Small intestine (tissue), 16 donors: ENCODE results near the gene PROS1. TPM values are rescaled to one million over a fixed set of nuclear protein-coding genes. Genes with fewer than 3 reads are reported as not detected.
A peak's percentile ranks its signal among the peaks of the same experiment; 100 is the strongest.

Experiments used
- DNase-seq, 2 donors: peaks; one replicate each; pipeline versions ENCODE4 v3.0.0 to v3.0.0-alpha.2; 2013
- FAIRE-seq: peaks from 2 replicates; lab custom pipeline; 2012; peaks lifted over from hg19 to GRCh38; lab: Jason Lieb, UNC
- H3K27ac ChIP-seq, 3 donors: one replicate each; pipeline ENCODE4 v1.5.1; 2013; ENCODE audit warnings: low read length in 2 of 3, mild to moderate bottlenecking in 2 of 3, control low read depth in 1 of 3, inconsistent platforms in 1 of 3, low read depth in 1 of 3, moderate library complexity in 1 of 3
- H3K27me3 ChIP-seq, 3 donors: one replicate each; pipeline ENCODE4 v1.6.1; 2013; ENCODE audit warnings: low read length in 3 of 3, inconsistent platforms in 1 of 3; ENCODE audit not compliant: control insufficient read depth in 3 of 3, insufficient read depth in 3 of 3
- H3K36me3 ChIP-seq, 3 donors: one replicate each; pipeline ENCODE4 v1.6.1; 2013; ENCODE audit warnings: low read length in 3 of 3, inconsistent platforms in 1 of 3, low read depth in 1 of 3, mild to moderate bottlenecking in 1 of 3, moderate library complexity in 1 of 3; ENCODE audit not compliant: control insufficient read depth in 3 of 3, insufficient read depth in 2 of 3
- H3K4me1 ChIP-seq, 3 donors: one replicate each; pipeline ENCODE4 v1.6.1; 2013; ENCODE audit warnings: low read length in 2 of 3, inconsistent platforms in 1 of 3, low read depth in 1 of 3, mild to moderate bottlenecking in 1 of 3, moderate library complexity in 1 of 3; ENCODE audit not compliant: control insufficient read depth in 3 of 3, insufficient read depth in 2 of 3
- H3K4me3 ChIP-seq, 3 donors: one replicate each; pipeline ENCODE4 v1.5.1; 2013; ENCODE audit warnings: low read length in 3 of 3, control low read depth in 1 of 3, inconsistent platforms in 1 of 3, low read depth in 1 of 3, mild to moderate bottlenecking in 1 of 3, moderate library complexity in 1 of 3
- H3K9me3 ChIP-seq, 2 donors: one replicate each; pipeline ENCODE4 v1.6.1; 2013; ENCODE audit warnings: low read depth in 1 of 2, low read length in 1 of 2; ENCODE audit not compliant: control insufficient read depth in 2 of 2, insufficient read depth in 1 of 2
- WGBS, 3 donors: extraction: QIAGEN DNeasy Blood & Tissue Kit; methylation state at CpG; one replicate each; pipeline ENCODE4 v1.1.7; 2013; 5-methylcytosine and 5-hydroxymethylcytosine counted together
- long read RNA-seq, 10 donors: transcript quantifications; one replicate each; lab custom pipeline, GENCODE V29; 2026
- polyA plus RNA-seq, 4 donors: library from polyadenylated mRNA; stranded (reverse) in 3 of 4; unstranded in 1 of 4; fragments of 200-250 nt in 3 of 4; fragments of 120-200 nt in 1 of 4; gene quantifications; one replicate each; pipeline versions ENCODE4 v1.2.1 to v1.2.3, GENCODE V29; 2013
- donor health status: healthy with polysubstance abuse.
- donor health status: control.
- donor health status: control.
- donor health status: Bipolar disorder and iron deficiency.
- donor health status: healthy.

The PROS1 gene
- 10 to 100 TPM in 2 of 4 donors, 1 to 10 TPM in 2; 1.1 to 68.0 (median 14.1) TPM for polyA plus RNA-seq
- long read RNA-seq, donor 1 = 0 reads
- long read RNA-seq, donor 2, partial matches to known transcripts = 0 of 3 reads
- long read RNA-seq, donor 2, other reads (novel, unspliced or antisense) = 0 of 3 reads
- long read RNA-seq, donor 3, partial matches to known transcripts = 0 of 1 reads
- long read RNA-seq, donor 3, other reads (novel, unspliced or antisense) = 0 of 1 reads
- long read RNA-seq, donor 4, partial matches to known transcripts = 0 of 1 reads
- long read RNA-seq, donor 4, other reads (novel, unspliced or antisense) = 0 of 1 reads
- long read RNA-seq, donor 5 = 0 reads
- long read RNA-seq, donor 6, transcript PROS1-202 (15 exons, 3,583 nt) = major isoform, 6 of 6 reads
- long read RNA-seq, donor 6, partial matches to known transcripts = 0 of 6 reads
- long read RNA-seq, donor 6, other reads (novel, unspliced or antisense) = 0 of 6 reads
- long read RNA-seq, donor 7 = 0 reads
- long read RNA-seq, donor 8, partial matches to known transcripts = 0 of 1 reads
- long read RNA-seq, donor 8, other reads (novel, unspliced or antisense) = 0 of 1 reads
- long read RNA-seq, donor 9 = 0 reads
- long read RNA-seq, donor 10, transcript PROS1-202 (15 exons, 3,583 nt) = major isoform, 7 of 22 reads
- long read RNA-seq, donor 10, partial matches to known transcripts = 10 of 22 reads
- long read RNA-seq, donor 10, other reads (novel, unspliced or antisense) = 5 of 22 reads

DNA sequence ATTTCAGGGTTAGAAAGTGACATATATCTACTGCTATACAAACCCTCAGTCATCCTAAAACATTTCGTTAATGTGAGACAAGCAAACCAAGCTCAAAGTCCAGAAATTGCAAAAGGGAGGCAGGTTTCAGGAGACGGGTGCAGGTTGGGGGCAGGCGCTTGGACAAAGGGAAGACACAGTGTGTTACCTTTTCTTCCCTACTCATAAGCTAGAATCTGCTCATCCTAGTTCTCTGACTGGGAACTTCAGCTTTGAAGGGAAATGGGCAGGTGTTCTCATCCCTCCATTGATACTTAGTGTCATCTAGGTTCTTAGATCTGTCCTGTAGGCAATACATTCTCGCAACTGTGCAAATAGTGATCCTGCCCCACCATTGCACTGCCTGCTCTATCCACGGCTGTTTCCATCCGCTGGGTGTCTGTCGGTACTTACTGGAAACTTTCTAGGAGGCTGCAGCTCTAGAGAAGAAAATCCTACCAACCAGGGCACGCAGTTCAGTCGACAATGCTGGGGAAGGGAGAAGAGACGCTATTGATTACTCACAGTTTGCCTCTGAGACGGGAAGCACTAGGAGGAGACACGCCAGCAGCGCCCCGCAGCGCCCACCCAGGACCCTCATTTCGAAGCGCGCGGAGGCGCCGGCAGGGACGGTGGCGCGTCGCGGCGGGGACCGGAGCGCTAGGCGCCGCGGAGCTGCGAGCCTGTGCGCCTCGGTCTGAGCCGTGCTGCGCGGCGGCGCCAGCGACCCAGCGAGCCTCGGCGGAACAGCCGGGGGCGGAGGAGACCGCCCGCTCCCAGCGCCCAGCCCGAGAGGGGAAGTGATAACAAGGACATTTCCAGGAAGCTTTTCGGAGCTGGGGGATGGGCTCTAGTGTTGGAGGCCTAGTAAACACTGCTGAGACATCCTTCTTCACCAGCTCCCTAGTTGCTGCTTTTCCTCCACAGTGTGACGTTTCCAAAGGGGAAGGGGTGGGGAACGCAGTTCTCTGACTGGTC, at the start of gene PROS1:
TSS of gene PROS1 (minus strand) at position 766 of the 996 bp plus-strand sequence. CDS start at position 619, 147 bp downstream.
- H3K9me3 ChIP-seq = no peaks in the 10 kb centered on the region
- peak within 1 kb of the TSS; percentile 14 to 63 (median 46) for H3K4me3 ChIP-seq

DNA sequence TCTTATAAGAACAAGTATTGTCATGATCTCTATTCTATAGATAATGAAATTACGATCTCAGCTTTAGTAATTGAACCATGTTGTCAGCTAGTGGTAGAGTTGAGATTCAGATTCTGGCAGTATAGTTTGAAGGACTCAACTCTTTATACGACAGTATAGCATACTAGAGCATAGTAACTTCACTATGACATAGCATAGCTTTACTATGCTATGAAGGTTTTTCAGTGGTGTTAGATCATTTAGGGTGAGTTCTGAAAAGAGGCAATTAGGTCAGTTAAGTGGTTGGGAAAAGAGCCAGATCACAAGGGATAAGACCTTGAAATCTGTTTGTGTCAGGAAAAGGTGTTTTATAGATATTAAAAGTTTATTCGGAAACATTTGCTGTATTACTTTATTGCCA, 46.6 kb upstream of the PROS1 start:
- FAIRE-seq (no peak), DNase-seq (no peak)
- 53 to 78% (median 68%) methylated on average over 3 of the region's 3 CpGs for WGBS, 3 donors
- no peaks in the 10 kb centered on the region for H3K9me3 ChIP-seq
- no peaks in the 10 kb centered on the region for H3K27me3 ChIP-seq
- no peak overlapping the region for H3K27ac ChIP-seq
- no peak overlapping the region for H3K4me3 ChIP-seq
- no peaks in the 10 kb centered on the region for H3K36me3 ChIP-seq
- H3K4me1 ChIP-seq = no peaks in the 10 kb centered on the region

More for the DNA sequence above, at the start of gene PROS1:
- H3K36me3 ChIP-seq = no peaks in the 10 kb centered on the region
- 1% methylated on average over 50 to 53 of the region's 53 CpGs for WGBS, 3 donors
- peaks cover 0 to 7% (median 0%) of the 10 kb centered on the region in 3 donors for H3K4me1 ChIP-seq
- peak within 1 kb of the TSS; percentile 66 to 96 (median 78) for H3K27ac ChIP-seq
- DNase-seq = peak; percentile 66 to 93
- H3K27me3 ChIP-seq = peaks cover 0 to 3% (median 0%) of the 10 kb centered on the region in 3 donors
- FAIRE-seq = no peak

DNA sequence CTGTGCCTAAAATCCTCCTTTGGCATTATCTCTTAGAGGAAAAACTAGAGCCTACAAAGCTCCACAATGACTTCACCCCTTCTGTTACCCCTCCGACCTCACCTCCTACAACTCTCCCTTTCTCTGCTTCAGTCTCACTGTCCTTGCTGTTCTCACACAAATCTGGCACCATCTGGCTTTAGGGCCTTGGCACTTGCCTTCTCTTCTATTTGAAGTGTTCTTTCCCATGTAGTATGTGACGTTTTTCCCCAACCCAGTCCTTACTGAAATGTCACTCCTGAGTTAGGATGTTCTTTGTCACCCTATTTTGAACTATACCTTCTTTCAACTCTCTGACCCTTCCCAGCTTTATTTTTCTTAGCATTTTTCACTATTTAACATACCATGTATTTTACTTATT, 46.0 kb upstream of the PROS1 start:
- H3K4me3 ChIP-seq = no peak overlapping the region
- FAIRE-seq (no peak), DNase-seq (no peak)
- H3K9me3 ChIP-seq = no peaks in the 10 kb centered on the region
- no peaks in the 10 kb centered on the region for H3K27me3 ChIP-seq
- H3K4me1 ChIP-seq = no peaks in the 10 kb centered on the region
- no peaks in the 10 kb centered on the region for H3K36me3 ChIP-seq
- 85 to 88% (median 87%) methylated on average over 2 of the region's 2 CpGs for WGBS, 3 donors
- no peak overlapping the region for H3K27ac ChIP-seq

DNA sequence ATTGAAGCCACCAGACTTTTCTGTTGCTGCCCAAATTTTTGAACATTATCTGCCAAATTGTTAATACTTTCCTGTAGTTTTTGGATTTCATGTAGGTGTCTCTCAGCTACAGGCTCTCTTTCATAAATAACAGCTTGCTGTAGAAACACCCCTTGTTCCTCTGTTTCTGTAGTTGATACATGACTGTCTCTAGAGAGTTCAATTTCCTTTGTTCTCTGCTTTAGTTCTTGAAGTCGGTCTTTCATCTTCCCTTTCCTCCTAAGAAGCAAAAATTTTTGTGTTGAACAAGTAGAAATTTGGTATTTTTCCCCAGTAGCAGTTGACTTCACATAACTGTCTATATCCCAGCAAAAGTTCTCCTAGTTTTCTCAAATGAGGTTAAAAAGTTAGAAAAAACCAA, 41.3 kb upstream of the PROS1 start:
- Histone ChIP-seq H3K27me3 (no peaks in the 10 kb centered on the region), H3K36me3 (peaks cover 0 to 2% (median 0%) of the 10 kb centered on the region in 3 donors), H3K4me1 (no peaks in the 10 kb centered on the region), H3K9me3 (no peaks in the 10 kb centered on the region), H3K27ac (no peak overlapping the region), H3K4me3 (no peak overlapping the region)
- FAIRE-seq (no peak), DNase-seq (no peak)
- 82 to 92% (median 91%) methylated on average over 1 of the region's 1 CpG for WGBS, 3 donors

DNA sequence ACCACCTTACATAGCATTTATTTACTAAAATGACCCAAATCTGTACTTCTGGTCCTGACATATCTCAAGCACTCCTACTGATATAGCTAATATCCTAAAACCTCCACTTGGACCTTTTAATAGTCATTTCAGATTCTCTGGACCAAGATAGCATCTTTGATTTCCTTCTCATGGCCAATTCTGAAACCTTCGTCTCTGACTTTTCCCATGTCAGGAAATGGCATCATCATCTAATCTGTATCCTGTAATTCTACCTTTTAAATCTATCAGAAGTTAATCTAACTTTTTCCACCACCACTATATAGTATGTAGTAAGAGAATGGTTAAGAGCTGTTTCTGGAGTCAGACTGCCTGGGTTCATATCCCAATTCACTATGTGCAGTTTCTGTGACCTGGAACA, 38.5 kb upstream of the PROS1 start:
- Histone ChIP-seq H3K27me3 (no peaks in the 10 kb centered on the region), H3K27ac (no peak overlapping the region), H3K9me3 (no peaks in the 10 kb centered on the region), H3K4me3 (no peak overlapping the region), H3K4me1 (no peaks in the 10 kb centered on the region), H3K36me3 (peaks cover 0 to 2% (median 0%) of the 10 kb centered on the region in 3 donors)
- FAIRE-seq (no peak), DNase-seq (no peak)
- 74 to 92% (median 82%) methylated on average over 1 of the region's 1 CpG for WGBS, 3 donors

DNA sequence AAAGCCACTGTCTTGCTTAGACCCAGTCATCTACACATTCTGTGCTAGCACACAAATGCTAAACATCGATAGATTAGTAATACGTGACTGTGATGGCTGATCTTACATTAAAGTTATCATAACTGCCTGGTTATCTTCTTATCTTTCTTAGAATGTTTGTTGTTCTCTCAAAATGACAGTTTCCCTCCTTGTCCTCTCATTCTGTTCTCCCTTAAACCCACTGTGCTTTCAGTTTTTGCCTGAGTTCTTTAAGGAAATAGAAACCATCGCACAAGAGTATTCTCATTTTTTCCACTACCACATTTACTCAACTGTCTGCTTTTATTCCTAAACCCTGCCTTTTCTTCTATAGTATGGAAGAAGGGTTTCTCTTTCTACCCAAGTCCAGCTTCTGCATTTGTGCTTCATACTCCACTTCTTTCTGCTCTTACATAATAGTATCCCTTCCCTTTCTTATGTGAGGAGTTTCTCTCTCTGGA, 37.6 kb upstream of the PROS1 start:
- Histone ChIP-seq H3K4me3 (no peak overlapping the region), H3K4me1 (no peaks in the 10 kb centered on the region), H3K27ac (peak overlapping the region in 1 of 3 donors; percentile 11), H3K27me3 (no peaks in the 10 kb centered on the region), H3K9me3 (no peaks in the 10 kb centered on the region), H3K36me3 (peaks cover 0 to 2% (median 0%) of the 10 kb centered on the region in 3 donors)
- 33 to 55% (median 36%) methylated on average over 3 of the region's 3 CpGs for WGBS, 3 donors
- FAIRE-seq (no peak), DNase-seq (peak in 1 of 2 donors; percentile 10)

DNA sequence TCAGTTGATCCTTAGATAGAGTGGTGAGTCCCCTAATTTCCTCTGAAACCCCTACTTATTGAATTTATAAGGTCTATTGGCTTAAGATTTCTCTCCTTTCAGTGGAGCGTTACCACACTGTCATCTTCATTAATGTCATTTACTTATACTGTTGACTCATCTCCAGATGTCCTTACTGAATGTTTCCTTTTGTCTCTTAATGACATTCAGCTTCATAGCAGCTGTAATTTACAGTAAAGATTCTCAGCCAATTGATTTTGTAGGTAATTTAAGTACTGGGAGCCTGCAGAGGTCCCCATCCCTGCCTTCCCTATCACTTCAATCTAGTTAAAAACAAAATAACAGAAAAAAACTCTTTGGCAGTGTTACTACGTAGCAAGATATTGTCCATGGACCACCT, 35.9 kb upstream of the PROS1 start:
- FAIRE-seq = no peak
- H3K27me3 ChIP-seq = no peaks in the 10 kb centered on the region
- no peak overlapping the region for H3K4me3 ChIP-seq
- H3K9me3 ChIP-seq = no peaks in the 10 kb centered on the region
- no peaks in the 10 kb centered on the region for H3K4me1 ChIP-seq
- no peak for DNase-seq
- H3K36me3 ChIP-seq = peaks cover 0 to 2% (median 0%) of the 10 kb centered on the region in 3 donors
- no peak overlapping the region for H3K27ac ChIP-seq
- 84 to 92% (median 88%) methylated on average over 2 of the region's 2 CpGs for WGBS, 3 donors
